ENCODE data around the gene EHD4. TPM values are rescaled to one million over a fixed set of nuclear protein-coding genes. Genes with fewer than 3 reads are reported as not detected.

The EHD4 gene
- total RNA-seq, 1 experiment from 2014 or later: 20.2 TPM

- no peaks in the 10 kb centered on the region for H3K4me1 Mint-ChIP-seq (ENCODE audit: low read depth, unreplicated experiment)
- BruUV-seq (replicated peaks): no TSS peak
- H3K9me3 Mint-ChIP-seq (ENCODE audit: low read depth, unreplicated experiment): peaks cover 3% of the 10 kb centered on the region
- H3K27ac Mint-ChIP-seq (ENCODE audit: unreplicated experiment): no peak overlapping the region
- H3K27me3 Mint-ChIP-seq (ENCODE audit: unreplicated experiment): no peaks in the 10 kb centered on the region
- intact Hi-C loops (cut with micrococcal nuclease; ENCODE audit: unreplicated experiment): loop anchor here (10.0 kb wide), 1 partner anchor 92 kb away; no protein-coding TSS in a partner anchor
- DNase-seq: no peak
- H3K36me3 Mint-ChIP-seq (ENCODE audit: insufficient read depth, unreplicated experiment): peaks cover 6% of the 10 kb centered on the region
- CTCF ChIA-PET: no interaction called here
- no peak overlapping the region for H3K4me3 Mint-ChIP-seq (ENCODE audit: low read depth, unreplicated experiment)
- TF ChIP-seq CTCF (IDR thresholded peaks at IDR 0.05; ENCODE audit: unreplicated experiment): no peak
Measured at GRCh38 chr15:41906608-41907007, 65.7 kb downstream of the EHD4 start.

- DNase-seq: no peak
- Mint-ChIP-seq H3K36me3 (ENCODE audit: insufficient read depth, unreplicated experiment) (peaks cover 6% of the 10 kb centered on the region), H3K4me1 (ENCODE audit: low read depth, unreplicated experiment) (no peaks in the 10 kb centered on the region), H3K9me3 (ENCODE audit: low read depth, unreplicated experiment) (peaks cover 3% of the 10 kb centered on the region), H3K27me3 (ENCODE audit: unreplicated experiment) (no peaks in the 10 kb centered on the region), H3K4me3 (ENCODE audit: low read depth, unreplicated experiment) (no peak overlapping the region), H3K27ac (ENCODE audit: unreplicated experiment) (no peak overlapping the region)
- BruUV-seq (replicated peaks): no TSS peak
- no peak for TF ChIP-seq CTCF (IDR thresholded peaks at IDR 0.05; ENCODE audit: unreplicated experiment)
- CTCF ChIA-PET: interaction anchor here (0.5 to 1.4 kb wide), 8 partner anchors 10 to 1266 kb away, joined by 3 to 13 read pairs (median 3); partner anchors contain the start of genes EHD4, MAPKBP1 and PLA2G4B
- intact Hi-C loops (cut with micrococcal nuclease; ENCODE audit: unreplicated experiment): loop anchor here (10.0 kb wide), 1 partner anchor 90 kb away; no protein-coding TSS in a partner anchor
Measured at GRCh38 chr15:41905036-41905793, 67.1 kb downstream of the EHD4 start.

- peaks cover 3% of the 10 kb centered on the region for H3K9me3 Mint-ChIP-seq (ENCODE audit: low read depth, unreplicated experiment)
- H3K36me3 Mint-ChIP-seq (ENCODE audit: insufficient read depth, unreplicated experiment): peaks cover 6% of the 10 kb centered on the region
- CTCF ChIA-PET: interaction anchor here (0.5 to 1.4 kb wide), 9 partner anchors 9 to 1267 kb away, joined by 3 to 13 read pairs (median 3); partner anchors contain the start of genes EHD4, MAPKBP1 and PLA2G4B
- peak; percentile 45 for DNase-seq
- H3K4me1 Mint-ChIP-seq (ENCODE audit: low read depth, unreplicated experiment): no peaks in the 10 kb centered on the region
- H3K27ac Mint-ChIP-seq (ENCODE audit: unreplicated experiment): no peak overlapping the region
- H3K27me3 Mint-ChIP-seq (ENCODE audit: unreplicated experiment): no peaks in the 10 kb centered on the region
- intact Hi-C loops (cut with micrococcal nuclease; ENCODE audit: unreplicated experiment): loop anchor here (5.0 to 10.0 kb wide), 2 partner anchors 90 to 132 kb away; partner anchors contain the start of gene MAPKBP1
- BruUV-seq (replicated peaks): no TSS peak
- no peak overlapping the region for H3K4me3 Mint-ChIP-seq (ENCODE audit: low read depth, unreplicated experiment)
- TF ChIP-seq CTCF (IDR thresholded peaks at IDR 0.05; ENCODE audit: unreplicated experiment): peak; percentile 55
Measured at GRCh38 chr15:41904541-41905005, 67.8 kb downstream of the EHD4 start.

- CTCF ChIA-PET: interaction anchor here (0.9 kb wide), 1 partner anchor 64 kb away, joined by 3 read pairs; no protein-coding TSS in a partner anchor
- Mint-ChIP-seq H3K4me3 (ENCODE audit: low read depth, unreplicated experiment) (no peak overlapping the region), H3K36me3 (ENCODE audit: insufficient read depth, unreplicated experiment) (peaks cover 6% of the 10 kb centered on the region), H3K27me3 (ENCODE audit: unreplicated experiment) (no peaks in the 10 kb centered on the region), H3K4me1 (ENCODE audit: low read depth, unreplicated experiment) (no peaks in the 10 kb centered on the region), H3K9me3 (ENCODE audit: low read depth, unreplicated experiment) (peaks cover 3% of the 10 kb centered on the region), H3K27ac (ENCODE audit: unreplicated experiment) (no peak overlapping the region)
- intact Hi-C loops (cut with micrococcal nuclease; ENCODE audit: unreplicated experiment): loop anchor here (5.0 to 10.0 kb wide), 2 partner anchors 89 to 131 kb away; partner anchors contain the start of gene MAPKBP1
- BruUV-seq (replicated peaks): no TSS peak
- TF ChIP-seq CTCF (IDR thresholded peaks at IDR 0.05; ENCODE audit: unreplicated experiment): no peak
- no peak for DNase-seq
Measured at GRCh38 chr15:41903782-41904181, 68.6 kb downstream of the EHD4 start.

Measured in Calu3 (cell line).